ENCODE measurements around the gene GAL.
"Not testable (repeated sequence)": the region's sequence is repeated elsewhere in the genome, so short reads cannot be mapped to it uniquely, and the experiment has no call there.

Gene GAL

DNA sequence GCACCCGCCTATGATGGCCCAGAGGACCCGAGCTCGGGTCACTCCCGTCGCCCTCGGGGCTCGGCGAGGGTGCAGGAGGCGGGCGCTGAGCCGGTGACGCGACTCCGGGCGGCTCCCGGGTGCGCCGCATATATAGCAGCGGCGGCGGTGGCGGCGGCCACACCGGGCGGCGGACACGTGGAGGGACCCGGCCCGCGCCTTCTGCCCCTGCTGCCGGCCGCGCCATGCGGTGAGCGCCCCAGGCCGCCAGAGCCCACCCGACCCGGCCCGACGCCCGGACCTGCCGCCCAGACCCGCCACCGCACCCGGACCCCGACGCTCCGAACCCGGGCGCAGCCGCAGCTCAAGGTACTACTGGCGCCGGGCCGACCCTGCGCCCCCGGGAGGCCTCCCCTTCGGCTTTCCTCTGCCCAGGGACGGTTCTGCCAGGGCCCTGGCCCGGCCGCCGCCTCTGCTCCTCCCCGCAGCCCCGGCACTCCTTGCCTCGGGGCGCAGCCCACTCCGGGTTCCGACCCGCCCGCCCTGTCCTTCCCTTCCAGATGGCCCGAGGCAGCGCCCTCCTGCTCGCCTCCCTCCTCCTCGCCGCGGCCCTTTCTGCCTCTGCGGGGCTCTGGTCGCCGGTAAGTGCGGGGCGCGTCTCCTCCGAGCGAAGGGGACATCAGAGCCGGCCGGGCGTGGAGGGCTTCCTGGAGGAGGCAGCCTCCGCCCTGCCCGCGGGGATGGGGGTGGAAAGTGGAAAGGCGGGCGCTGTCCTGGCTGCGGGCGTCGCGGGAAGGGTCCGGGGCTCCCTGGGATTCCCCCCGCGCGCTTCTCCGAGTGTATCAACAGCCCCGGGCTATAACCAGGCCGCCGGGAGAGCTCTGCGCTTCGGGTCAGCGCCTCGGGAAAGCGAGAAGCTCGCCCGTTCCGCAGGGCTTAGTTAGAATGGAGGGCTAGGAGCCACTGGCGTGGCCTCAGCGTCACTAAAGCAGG lies at the start of gene GAL:
TSS of gene GAL (plus strand) at position 160 of the 972 bp plus-strand sequence. CDS start at position 540, 380 bp downstream.
- TF ChIP-seq, protein P1, sequence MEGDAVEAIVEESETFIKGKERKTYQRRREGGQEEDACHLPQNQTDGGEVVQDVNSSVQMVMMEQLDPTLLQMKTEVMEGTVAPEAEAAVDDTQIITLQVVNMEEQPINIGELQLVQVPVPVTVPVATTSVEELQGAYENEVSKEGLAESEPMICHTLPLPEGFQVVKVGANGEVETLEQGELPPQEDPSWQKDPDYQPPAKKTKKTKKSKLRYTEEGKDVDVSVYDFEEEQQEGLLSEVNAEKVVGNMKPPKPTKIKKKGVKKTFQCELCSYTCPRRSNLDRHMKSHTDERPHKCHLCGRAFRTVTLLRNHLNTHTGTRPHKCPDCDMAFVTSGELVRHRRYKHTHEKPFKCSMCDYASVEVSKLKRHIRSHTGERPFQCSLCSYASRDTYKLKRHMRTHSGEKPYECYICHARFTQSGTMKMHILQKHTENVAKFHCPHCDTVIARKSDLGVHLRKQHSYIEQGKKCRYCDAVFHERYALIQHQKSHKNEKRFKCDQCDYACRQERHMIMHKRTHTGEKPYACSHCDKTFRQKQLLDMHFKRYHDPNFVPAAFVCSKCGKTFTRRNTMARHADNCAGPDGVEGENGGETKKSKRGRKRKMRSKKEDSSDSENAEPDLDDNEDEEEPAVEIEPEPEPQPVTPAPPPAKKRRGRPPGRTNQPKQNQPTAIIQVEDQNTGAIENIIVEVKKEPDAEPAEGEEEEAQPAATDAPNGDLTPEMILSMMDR (IDR thresholded peaks at IDR 0.05), result no peak
- H3K9me3 Mint-ChIP-seq, result no peaks in the 10 kb centered on the region
- H3K4me1 Mint-ChIP-seq, result peaks cover 35% of the 10 kb centered on the region
- DNase-seq, result peak; percentile 61
- no peak within 1 kb of the TSS for H3K27ac Mint-ChIP-seq
- H3K36me3 Mint-ChIP-seq (ENCODE audit: low read depth), result no peaks in the 10 kb centered on the region
- H3K4me3 Mint-ChIP-seq, result peak within 1 kb of the TSS; percentile 64
- H3K27me3 Mint-ChIP-seq (ENCODE audit: low read depth, poor library complexity), result peaks cover 91% of the 10 kb centered on the region

- H3K27me3 Mint-ChIP-seq (ENCODE audit: low read depth, poor library complexity), result peaks cover 21% of the 10 kb centered on the region
- H3K36me3 Mint-ChIP-seq (ENCODE audit: low read depth); H3K4me1 Mint-ChIP-seq; H3K9me3 Mint-ChIP-seq; DNase-seq; H3K27ac Mint-ChIP-seq; H3K4me3 Mint-ChIP-seq: not testable (repeated sequence)
Observed at GRCh38 chr11:68634606-68635005, 49.7 kb upstream of the GAL start.

- not testable (repeated sequence) for H3K4me3 Mint-ChIP-seq; DNase-seq; H3K27ac Mint-ChIP-seq; H3K4me1 Mint-ChIP-seq; H3K9me3 Mint-ChIP-seq; H3K36me3 Mint-ChIP-seq (ENCODE audit: low read depth)
- H3K27me3 Mint-ChIP-seq (ENCODE audit: low read depth, poor library complexity), result peaks cover 27% of the 10 kb centered on the region
Observed at GRCh38 chr11:68635172-68635571, 49.2 kb upstream of the GAL start.

DNA sequence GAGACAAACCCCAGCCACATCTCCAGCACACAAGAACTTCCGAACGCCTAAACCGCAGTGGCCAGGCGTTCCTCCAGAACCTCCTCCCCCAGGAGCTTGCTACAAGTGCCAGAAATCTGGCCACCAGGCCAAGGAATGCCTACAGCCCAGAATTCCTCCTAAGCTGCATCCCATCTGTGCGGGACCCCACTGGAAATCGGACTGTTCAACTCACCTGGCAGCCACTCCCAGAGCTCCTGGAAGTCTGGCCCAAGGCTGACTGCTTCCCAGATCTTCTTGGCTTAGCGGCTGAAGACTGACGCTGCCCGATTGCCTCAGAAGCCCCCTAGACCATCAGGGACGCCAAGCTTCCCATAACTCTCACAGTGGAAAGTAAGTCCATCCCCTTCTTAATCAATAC lies 48.5 kb upstream of the GAL start:
- peaks cover 30% of the 10 kb centered on the region for H3K27me3 Mint-ChIP-seq (ENCODE audit: low read depth, poor library complexity)
- not testable (repeated sequence) for H3K4me3 Mint-ChIP-seq; H3K4me1 Mint-ChIP-seq; DNase-seq; H3K27ac Mint-ChIP-seq; H3K36me3 Mint-ChIP-seq (ENCODE audit: low read depth); H3K9me3 Mint-ChIP-seq

DNA sequence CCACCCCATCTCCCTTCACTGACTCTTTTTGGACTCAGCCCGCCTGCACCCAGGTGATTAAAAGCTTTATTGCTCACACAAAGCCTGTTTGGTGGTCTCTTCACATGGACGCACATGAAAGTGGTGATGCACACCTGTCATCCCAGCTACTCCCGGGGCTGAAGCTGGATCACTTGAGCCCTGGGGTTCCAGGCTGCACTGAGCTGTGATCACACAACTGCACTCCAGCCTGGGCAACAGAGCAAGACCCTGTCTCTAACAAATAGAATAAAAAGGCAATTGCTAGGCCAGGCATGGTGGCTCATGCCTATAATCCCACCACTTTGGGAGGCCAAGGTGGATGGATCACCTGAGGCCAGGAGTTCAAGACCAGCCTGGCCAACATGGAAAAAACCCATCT lies 45.0 kb upstream of the GAL start:
- H3K27me3 Mint-ChIP-seq (ENCODE audit: low read depth, poor library complexity), result peaks cover 38% of the 10 kb centered on the region
- not testable (repeated sequence) for H3K27ac Mint-ChIP-seq; DNase-seq; H3K4me3 Mint-ChIP-seq; H3K9me3 Mint-ChIP-seq; H3K36me3 Mint-ChIP-seq (ENCODE audit: low read depth)
- peaks cover 14% of the 10 kb centered on the region for H3K4me1 Mint-ChIP-seq

- Mint-ChIP-seq H3K9me3 (peaks cover 25% of the 10 kb centered on the region), H3K4me1 (peaks cover 14% of the 10 kb centered on the region), H3K27me3 (ENCODE audit: low read depth, poor library complexity) (peaks cover 30% of the 10 kb centered on the region), H3K27ac (no peak overlapping the region), H3K4me3 (no peak overlapping the region), H3K36me3 (ENCODE audit: low read depth) (no peaks in the 10 kb centered on the region)
- DNase-seq, result no peak
- TF ChIP-seq, protein P1 (IDR thresholded peaks at IDR 0.05), result no peak
Observed at GRCh38 chr11:68641880-68642279, 42.5 kb upstream of the GAL start.

DNA sequence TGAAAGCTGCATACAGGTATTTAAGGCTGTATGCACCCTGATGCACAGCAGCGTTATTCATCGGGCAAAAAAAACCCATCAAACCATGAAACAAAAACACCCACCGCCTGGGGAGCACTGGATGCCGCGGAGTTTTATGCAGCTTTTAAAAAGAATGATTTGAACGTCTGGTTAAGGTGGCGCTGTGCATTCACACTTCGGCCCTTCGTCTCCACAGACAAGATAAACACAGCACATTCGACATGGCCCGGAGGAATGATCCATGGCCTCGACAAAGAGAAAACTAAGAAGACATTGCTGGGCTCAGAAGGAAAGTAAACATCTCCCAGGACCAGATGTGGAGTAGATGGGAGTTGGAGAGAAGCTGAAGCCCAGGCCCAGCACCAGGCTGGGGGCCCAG lies 40.8 kb upstream of the GAL start:
- H3K36me3 Mint-ChIP-seq (ENCODE audit: low read depth), result peaks cover 7% of the 10 kb centered on the region
- peak overlapping the region; percentile 49 for H3K27ac Mint-ChIP-seq
- TF ChIP-seq, protein P1 (IDR thresholded peaks at IDR 0.05), result no peak
- H3K9me3 Mint-ChIP-seq, result peaks cover 34% of the 10 kb centered on the region
- H3K4me1 Mint-ChIP-seq, result peaks cover 14% of the 10 kb centered on the region
- peaks cover 29% of the 10 kb centered on the region for H3K27me3 Mint-ChIP-seq (ENCODE audit: low read depth, poor library complexity)
- no peak overlapping the region for H3K4me3 Mint-ChIP-seq
- no peak for DNase-seq

DNA sequence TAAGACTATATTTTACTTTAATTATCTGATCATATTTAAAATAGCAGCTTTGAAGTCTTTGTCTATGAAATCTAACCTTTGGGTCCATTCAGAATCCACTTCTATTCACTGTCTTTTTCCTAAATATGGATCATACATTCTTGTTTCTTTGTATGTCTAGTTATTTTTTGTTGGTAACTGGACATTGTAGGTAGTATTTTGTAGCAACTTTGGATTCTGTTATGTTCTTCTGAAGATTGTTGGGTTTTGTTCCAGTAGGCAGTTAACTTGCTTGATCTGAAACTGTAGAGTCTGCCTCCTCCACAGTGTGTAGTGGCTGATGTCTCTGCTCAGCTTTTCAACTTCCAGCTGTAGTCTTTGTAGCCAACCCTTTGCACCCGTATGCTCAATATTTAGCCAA lies 37.5 kb upstream of the GAL start:
- H3K9me3 Mint-ChIP-seq, result peaks cover 39% of the 10 kb centered on the region
- H3K27me3 Mint-ChIP-seq (ENCODE audit: low read depth, poor library complexity), result peaks cover 10% of the 10 kb centered on the region
- no peak overlapping the region for H3K4me3 Mint-ChIP-seq
- peaks cover 7% of the 10 kb centered on the region for H3K36me3 Mint-ChIP-seq (ENCODE audit: low read depth)
- peaks cover 25% of the 10 kb centered on the region for H3K4me1 Mint-ChIP-seq
- TF ChIP-seq, protein P1 (IDR thresholded peaks at IDR 0.05), result no peak
- no peak overlapping the region for H3K27ac Mint-ChIP-seq
- DNase-seq, result no peak

All from nephron progenitor cell (in vitro differentiated cells).